Measurements from ENCODE around the gene SKI.

DNA sequence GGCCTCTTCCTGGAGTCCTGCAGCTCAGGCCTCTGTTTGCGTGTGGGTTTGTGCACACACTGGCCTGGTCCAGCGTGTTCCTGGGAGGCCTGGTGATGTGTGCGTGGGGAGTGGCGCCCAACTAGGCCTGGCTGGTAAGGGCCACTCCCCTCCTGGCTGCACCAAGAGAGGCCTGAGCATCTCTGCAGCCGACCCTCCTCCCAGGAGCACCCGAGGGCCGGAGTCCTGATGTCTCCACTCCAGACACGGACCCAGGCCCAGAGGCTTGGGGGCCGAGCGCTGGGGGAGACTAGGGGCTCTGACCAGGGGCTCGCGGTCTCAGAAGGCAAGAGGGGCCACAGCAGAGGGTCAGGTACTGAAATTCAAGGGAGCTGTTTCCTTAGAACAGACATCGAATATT is 130.0 kb downstream of the SKI start:
- TF ChIP-seq EZH2 (IDR thresholded peaks at IDR 0.05; ENCODE audit: borderline replicate concordance, low read depth, low read length, severe bottlenecking) = no peak
- TF ChIP-seq, protein P1, sequence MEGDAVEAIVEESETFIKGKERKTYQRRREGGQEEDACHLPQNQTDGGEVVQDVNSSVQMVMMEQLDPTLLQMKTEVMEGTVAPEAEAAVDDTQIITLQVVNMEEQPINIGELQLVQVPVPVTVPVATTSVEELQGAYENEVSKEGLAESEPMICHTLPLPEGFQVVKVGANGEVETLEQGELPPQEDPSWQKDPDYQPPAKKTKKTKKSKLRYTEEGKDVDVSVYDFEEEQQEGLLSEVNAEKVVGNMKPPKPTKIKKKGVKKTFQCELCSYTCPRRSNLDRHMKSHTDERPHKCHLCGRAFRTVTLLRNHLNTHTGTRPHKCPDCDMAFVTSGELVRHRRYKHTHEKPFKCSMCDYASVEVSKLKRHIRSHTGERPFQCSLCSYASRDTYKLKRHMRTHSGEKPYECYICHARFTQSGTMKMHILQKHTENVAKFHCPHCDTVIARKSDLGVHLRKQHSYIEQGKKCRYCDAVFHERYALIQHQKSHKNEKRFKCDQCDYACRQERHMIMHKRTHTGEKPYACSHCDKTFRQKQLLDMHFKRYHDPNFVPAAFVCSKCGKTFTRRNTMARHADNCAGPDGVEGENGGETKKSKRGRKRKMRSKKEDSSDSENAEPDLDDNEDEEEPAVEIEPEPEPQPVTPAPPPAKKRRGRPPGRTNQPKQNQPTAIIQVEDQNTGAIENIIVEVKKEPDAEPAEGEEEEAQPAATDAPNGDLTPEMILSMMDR (IDR thresholded peaks at IDR 0.05; ENCODE audit: borderline replicate concordance, extremely low read depth, low read length, poor library complexity, severe bottlenecking) = no peak
